ENCODE results near the gene DNAI1.

The DNAI1 gene

DNA sequence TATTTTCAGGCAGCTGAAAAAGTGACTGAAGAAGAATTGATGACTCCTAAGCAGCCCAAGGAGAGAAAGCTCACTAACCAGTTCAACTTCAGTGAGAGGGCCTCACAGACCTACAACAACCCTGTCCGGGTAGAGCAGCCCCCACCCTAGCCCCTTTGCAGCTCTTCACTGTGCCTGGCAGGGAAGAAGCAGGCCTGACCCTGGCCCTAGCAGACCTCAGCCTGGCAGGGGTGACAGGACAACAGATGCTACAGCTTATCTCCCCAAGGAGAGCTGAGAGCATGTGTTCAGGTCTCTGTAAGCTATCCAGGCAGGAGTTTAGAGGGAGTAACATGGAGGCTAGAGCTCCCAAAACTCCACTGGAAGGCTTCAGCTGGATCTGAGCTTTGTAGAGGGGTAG, 31.8 kb downstream of the DNAI1 start:
- TF ChIP-seq, protein P1, sequence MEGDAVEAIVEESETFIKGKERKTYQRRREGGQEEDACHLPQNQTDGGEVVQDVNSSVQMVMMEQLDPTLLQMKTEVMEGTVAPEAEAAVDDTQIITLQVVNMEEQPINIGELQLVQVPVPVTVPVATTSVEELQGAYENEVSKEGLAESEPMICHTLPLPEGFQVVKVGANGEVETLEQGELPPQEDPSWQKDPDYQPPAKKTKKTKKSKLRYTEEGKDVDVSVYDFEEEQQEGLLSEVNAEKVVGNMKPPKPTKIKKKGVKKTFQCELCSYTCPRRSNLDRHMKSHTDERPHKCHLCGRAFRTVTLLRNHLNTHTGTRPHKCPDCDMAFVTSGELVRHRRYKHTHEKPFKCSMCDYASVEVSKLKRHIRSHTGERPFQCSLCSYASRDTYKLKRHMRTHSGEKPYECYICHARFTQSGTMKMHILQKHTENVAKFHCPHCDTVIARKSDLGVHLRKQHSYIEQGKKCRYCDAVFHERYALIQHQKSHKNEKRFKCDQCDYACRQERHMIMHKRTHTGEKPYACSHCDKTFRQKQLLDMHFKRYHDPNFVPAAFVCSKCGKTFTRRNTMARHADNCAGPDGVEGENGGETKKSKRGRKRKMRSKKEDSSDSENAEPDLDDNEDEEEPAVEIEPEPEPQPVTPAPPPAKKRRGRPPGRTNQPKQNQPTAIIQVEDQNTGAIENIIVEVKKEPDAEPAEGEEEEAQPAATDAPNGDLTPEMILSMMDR (IDR thresholded peaks at IDR 0.05), result no peak
- no peak for TF ChIP-seq ZFX (IDR thresholded peaks at IDR 0.05; ENCODE audit: borderline replicate concordance)
- no peak overlapping the region for H3K27ac ChIP-seq

DNA sequence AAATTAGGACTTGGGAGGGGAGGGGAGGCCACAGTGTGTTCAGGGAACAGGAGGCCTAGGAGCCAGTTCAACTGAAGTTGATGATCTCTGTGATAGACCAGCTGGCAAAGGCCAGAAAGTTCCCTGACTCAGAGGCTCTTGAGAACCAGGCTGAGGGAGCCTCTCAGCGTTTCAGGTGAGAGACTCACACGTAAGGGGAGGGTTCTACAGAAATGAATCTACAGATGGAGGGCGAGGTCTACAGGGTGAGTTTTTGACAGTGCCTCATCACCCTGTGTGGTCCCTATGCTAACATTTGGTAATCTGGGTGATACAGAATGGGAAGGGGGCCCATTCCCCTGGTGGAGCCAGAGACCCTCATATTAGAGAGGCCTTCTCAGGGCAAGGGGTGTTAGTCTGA, 32.2 kb downstream of the DNAI1 start:
- TF ChIP-seq, protein P1 (IDR thresholded peaks at IDR 0.05), result no peak
- no peak for TF ChIP-seq ZFX (IDR thresholded peaks at IDR 0.05; ENCODE audit: borderline replicate concordance)
- no peak overlapping the region for H3K27ac ChIP-seq

DNA sequence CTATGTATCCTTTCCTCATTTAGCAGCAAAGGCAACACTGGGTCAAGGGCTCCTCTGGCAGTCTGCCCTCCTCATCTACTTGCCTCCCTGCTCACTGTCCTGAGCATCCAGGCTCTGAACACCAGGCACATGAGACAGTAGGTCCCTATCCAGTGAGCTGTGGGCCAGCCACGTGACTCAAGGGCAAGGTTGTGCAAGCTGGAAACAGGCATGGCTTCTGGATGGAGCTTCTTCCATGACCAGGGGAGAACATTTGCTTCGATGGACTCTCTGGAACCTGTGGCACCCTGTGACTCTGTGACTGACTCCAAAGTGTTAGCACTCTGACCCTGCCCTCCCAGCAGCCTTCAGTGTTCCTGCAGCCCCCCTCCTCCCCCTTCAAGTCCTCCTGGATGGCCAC, 33.0 kb downstream of the DNAI1 start:
- TF ChIP-seq, protein P1 (IDR thresholded peaks at IDR 0.05), result no peak
- TF ChIP-seq ZFX (IDR thresholded peaks at IDR 0.05; ENCODE audit: borderline replicate concordance), result no peak
- H3K27ac ChIP-seq, result no peak overlapping the region

DNA sequence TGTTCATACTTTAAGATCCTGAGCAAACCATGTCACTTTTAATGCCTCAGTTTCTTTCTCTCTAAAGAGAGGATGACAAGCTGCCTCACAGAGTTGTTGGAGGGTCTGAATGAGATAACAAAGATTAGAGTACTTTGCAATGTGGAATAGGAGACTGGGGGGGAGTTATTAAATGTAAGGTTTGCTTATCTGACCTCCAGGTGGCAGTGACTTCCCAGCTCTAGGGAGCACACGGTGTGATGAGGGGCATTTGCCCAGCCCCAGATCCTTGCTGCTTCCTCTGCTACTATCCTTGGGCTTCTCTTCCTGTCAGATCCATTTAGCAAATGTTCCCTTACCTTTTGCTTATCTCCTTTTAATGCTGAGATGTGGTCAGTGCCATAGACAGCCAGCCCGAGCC, 33.4 kb downstream of the DNAI1 start:
- no peak overlapping the region for H3K27ac ChIP-seq
- no peak for TF ChIP-seq ZFX (IDR thresholded peaks at IDR 0.05; ENCODE audit: borderline replicate concordance)
- TF ChIP-seq, protein P1 (IDR thresholded peaks at IDR 0.05), result peak; percentile 39

DNA sequence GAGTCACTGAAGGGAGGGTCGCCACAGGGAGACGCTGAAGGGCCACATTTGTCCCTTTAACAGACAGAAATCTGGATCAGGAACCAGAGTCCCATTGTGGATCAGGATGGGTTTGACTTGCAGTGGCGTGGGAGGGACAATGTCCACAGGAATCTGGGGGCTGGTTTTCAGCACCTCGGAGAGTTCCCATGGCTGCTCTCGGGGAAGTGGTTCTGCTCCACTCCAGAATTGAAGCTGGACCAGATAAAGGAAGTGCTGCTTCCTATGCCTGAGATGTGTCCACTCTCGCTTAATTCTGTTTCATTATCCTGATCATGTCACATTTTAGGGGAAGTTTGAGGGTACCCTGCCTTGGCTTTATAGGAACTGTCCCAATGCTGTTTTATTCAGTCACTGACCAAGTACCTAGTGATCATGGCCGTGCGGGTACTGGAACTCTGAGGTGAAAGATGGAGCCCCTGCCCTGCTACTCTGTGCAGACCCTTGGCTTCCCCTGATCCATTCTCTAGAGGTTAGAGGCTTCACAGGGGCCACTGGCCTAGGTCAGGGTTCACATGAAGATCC, 35.4 kb downstream of the DNAI1 start:
- TF ChIP-seq ZFX (IDR thresholded peaks at IDR 0.05; ENCODE audit: borderline replicate concordance), result no peak
- TF ChIP-seq, protein P1 (IDR thresholded peaks at IDR 0.05), result no peak
- no peak overlapping the region for H3K27ac ChIP-seq

DNA sequence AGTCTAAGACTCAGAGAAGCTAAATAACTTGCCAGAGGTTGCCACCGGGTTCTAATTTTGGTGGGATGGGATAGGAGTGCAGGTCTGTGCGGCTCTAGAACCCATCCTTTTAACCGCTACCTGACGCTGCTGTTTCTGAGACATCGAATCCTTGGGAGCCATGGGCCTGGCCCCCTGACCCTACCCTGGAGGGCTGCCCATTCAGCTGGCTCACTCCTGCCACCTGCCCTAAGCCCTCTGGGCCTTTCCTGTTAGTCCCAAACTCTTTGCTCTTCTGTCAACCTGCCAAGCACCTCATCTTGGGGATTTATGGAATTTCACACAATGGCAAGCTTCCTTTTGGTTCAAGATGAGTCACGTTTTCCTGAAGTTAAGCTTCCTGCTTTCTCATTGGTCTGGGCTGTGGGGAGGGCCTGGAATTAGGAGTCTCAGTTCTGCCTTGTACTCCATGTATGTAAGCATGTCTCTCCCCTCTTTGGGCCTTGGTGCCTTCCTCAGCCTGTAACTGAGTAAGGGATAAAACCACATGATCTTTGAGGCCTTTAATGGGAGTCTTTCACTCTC, 37.6 kb downstream of the DNAI1 start:
- no peak overlapping the region for H3K27ac ChIP-seq
- TF ChIP-seq, protein P1 (IDR thresholded peaks at IDR 0.05), result no peak
- no peak for TF ChIP-seq ZFX (IDR thresholded peaks at IDR 0.05; ENCODE audit: borderline replicate concordance)

DNA sequence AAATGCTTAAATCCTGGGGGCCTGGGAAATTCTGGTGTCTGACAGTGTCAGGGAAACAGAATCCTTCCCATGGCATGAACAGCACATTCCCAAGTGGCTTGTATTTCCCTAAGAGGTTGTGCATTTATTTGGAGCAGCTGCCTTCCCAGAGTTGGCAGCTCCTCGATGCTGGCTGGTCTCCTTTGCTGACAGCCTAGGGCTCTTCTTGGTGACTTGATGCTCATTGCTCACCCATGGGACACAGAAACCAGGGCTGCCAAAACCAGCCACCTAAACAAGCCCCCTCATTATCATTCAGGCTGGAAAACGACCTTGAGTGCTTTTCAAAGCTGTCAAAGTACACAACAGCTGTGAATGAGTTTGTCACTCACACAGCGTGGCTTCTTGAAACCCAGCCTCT, 39.9 kb downstream of the DNAI1 start:
- TF ChIP-seq ZFX (IDR thresholded peaks at IDR 0.05; ENCODE audit: borderline replicate concordance), result no peak
- TF ChIP-seq, protein P1 (IDR thresholded peaks at IDR 0.05), result no peak
- H3K27ac ChIP-seq, result no peak overlapping the region

Data from 22Rv1 (cell line).